DMS153 treated with DMSO at 0.1 percent for 48 hours (cell line): ENCODE data around the gene PLN.
A peak's percentile ranks its signal among the peaks of the same experiment; 100 is the strongest.

Experiments
- DNase-seq: peaks from one replicate; lab custom pipeline; 2025; ENCODE audit not compliant: unreplicated experiment; lab: John Stamatoyannopoulos, UW

Gene PLN

GRCh38 chr6:118536478-118536877, 11.6 kb upstream of the PLN start:
- no peak for DNase-seq

- DNase-seq = no peak
These were observed 10.5 kb upstream of the PLN start for GRCh38 chr6:118537574-118537973.

DNA sequence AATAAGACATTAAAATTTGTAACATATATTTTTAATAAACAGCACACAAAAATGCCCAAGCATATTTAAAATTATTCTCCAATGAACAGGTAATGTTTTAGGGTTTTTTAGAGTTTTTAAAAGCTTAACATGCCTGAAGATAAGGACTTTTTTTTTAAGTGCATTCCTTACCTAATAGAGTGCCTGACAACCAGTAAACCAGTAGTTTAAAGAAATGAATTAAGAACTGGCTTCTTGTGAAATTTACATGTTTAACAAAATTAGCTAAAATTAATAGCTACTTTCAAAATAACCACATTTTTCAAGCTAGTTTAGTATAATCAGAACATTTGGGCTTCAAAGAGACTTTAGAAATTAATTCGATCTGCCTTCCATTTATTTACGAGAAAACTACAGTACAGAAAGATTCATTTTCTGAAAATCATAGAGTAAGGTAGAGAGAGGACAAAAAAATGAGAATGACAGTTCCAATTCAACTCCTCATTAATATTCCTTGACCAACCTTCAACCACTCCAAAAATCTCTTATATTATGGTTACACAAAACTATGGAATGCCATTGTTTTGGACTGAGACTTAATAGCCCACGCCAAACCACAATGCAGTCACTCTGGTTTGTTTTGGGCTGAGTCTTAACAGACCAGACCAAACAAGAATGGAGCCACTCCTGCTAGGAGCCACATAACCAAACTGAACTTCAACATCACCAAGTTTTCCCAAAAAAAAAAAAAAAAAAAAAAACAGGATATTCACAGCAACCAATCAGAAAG, 5.7 kb upstream of the PLN start:
- no peak for DNase-seq

DNA sequence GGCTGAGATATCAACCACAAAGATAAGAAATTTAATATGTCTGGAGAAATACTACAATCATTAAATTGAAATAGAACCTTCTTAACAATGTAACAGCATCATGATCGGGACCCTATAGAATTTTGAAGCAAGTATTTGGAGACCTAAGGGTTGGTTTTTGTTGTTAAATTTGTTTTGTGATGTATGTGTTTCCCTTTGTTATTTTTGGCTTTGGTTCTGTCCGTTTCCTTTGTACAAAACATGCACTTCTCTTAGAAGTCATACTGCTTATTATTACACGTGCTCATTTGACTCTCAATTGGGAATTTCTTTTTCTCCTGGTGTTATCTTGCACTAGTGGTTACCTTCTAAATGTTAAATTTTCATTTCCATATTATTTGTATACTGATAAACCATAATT, 4.0 kb upstream of the PLN start:
- no peak for DNase-seq

DNA sequence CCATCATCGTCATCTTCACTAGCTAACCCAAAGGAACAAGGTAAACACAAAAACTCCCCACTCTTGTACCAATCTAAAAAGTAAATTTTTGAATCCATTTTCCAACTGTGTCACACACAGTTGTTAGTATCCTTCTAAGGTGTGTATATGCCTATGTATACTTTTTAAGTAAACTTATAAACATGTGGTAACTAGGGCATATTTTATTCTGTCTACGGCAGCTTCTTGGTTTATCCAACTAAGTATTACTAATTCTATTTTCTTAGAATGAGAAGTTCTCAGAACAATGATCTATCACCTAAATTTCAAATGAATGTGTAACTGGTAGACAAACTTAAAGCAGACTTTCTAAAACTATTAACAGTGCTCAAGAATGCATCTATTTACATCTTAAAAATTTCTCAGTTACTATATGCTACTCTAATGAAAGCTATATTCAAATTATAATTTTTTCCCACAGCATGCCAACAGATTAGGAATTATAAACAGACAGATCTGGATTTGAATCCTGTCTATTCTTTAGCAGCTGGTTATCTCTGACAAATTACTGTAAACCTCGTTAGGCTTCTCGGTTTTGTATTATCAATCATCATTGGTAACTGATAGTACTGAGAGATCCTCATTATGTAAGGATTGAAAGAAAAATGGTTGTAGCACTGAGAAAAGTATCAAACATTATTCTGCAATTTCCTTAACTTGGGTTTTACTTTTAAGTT, 1.8 kb upstream of the PLN start:
- DNase-seq = no peak

GRCh38 chr6:118546880-118547218, 1.2 kb upstream of the PLN start:
- DNase-seq = no peak

DNA sequence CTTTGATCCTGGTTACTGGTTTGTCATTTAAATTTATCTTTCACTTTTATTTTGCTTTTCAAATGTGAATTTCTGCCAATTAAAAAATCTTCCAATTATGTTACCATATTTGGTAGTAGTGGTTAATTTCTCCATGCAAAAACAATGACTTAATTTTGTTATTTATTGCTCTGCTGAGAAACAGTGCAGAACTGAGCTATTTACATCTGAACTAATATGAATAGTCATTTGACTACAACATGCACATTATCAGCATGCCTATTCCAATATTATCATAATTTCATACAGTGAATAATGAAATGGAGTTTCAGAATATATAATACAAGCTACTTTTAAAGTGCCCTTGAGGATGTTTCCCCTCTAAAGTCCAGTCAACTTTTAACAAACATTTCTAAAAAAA, 517 bp downstream of the PLN start:
- no peak for DNase-seq

DNA sequence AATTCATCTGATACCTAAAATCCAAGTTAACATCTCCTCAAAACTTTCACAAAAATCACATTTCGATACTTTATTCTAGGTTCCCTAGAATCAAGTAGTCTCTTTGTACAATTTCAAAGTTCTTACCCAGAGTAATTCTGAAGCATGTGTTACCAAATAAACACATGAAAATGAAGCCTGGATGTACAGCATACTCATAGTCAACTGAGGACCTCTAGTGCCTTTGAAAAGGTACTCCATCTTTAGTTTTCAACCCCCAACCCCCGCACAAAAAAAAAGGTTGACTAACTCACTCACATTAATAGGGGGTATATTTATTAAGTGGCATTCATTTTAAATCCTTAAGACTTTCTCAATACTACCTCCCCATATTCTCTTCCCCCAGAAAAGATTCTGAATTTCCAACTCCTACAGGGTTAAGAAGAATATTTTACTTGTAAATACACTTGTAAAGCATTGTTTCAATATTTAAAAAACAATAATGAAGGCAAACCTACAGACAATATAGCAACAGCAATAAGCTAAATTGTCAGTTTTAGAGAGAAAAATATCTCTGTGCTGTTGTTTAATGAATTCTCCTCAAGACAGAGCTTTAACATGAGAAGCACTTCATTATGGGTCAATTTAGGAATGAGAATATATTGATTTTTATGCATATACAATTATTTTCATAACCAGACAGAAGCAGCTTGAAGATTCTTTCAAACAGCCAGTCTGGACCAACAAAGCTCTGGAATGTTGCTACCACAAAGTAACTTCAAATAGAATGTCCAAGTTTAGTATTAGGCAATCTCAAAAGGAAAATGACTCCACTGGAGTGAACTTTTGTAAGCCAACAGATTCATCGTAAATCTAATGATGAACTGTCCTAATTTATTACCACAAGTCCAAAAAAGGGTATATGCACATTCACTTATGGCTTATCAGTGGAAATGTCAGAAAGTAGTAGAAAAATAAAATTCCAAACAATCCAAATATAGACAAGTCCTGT, 3.3 kb downstream of the PLN start:
- DNase-seq = peak; percentile 27

DNA sequence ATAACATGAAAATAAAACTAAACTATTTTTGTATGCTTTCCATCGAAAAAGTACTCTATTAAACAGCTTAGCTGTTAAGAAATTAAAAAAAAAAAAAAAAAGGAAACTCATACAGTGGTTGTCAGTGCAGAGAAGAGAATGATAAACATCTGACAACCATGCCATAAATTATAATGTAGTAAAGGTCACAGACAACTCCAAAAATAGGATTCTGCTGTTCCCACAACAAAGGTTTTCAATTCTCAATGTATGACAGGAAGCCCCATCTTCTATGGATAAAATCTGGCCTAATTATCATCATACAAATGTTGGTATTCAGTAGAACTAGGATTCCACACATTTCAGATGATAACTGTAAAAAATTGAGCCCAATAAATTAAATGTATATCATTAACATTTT, 5.0 kb downstream of the PLN start:
- DNase-seq = no peak

GRCh38 chr6:118554698-118555097, 6.6 kb downstream of the PLN start:
- no peak for DNase-seq

DNA sequence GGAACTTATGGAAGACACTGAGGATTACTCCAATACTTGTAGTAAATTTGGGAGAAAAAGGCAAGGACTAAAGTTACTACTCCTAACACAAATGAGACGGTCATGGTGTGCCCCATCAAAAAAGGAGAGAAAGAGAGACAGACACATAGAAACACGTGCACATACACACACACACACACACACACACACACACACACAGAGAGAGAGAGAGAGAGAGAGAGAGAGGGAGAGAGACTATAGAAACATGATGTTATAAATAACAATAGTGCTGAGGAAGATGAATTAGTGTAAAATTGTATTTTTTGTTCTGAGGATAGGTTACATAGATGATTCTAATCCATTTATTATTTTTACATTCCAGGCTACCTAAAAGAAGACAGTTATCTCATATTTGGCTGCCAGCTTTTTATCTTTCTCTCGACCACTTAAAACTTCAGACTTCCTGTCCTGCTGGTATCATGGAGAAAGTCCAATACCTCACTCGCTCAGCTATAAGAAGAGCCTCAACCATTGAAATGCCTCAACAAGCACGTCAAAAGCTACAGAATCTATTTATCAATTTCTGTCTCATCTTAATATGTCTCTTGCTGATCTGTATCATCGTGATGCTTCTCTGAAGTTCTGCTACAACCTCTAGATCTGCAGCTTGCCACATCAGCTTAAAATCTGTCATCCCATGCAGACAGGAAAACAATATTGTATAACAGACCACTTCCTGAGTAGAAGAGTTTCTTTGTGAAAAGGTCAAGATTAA, 10.5 kb downstream of the PLN start:
- DNase-seq = no peak

DNA sequence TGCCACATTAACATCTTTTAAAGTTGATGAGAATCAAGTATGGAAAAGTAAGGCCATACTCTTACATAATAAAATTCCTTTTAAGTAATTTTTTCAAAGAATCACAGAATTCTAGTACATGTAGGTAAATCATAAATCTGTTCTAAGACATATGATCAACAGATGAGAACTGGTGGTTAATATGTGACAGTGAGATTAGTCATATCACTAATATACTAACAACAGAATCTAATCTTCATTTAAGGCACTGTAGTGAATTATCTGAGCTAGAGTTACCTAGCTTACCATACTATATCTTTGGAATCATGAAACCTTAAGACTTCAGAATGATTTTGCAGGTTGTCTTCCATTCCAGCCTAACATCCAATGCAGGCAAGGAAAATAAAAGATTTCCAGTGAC, 11.6 kb downstream of the PLN start:
- no peak for DNase-seq

DNA sequence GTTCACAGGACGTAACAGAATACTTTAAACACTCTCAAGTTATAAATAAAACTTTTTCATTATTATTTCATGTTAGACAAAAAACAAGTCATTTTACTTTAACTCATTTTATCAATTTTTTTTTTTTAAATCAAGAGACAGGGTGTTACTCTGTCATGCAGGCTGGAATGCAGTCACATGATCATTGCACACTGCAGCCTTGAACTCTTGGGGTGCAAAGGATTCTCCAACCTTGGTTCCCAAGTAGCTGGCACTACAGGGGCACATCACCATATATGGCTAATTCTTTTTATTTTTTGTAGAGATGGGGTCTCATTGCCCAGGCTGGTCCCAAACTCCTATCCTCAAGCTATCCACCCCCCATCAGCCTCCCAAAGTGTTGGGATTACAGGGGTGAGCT, 14.2 kb downstream of the PLN start:
- DNase-seq = no peak

- DNase-seq = no peak
These were observed 14.9 kb downstream of the PLN start for GRCh38 chr6:118562959-118563358.

DNA sequence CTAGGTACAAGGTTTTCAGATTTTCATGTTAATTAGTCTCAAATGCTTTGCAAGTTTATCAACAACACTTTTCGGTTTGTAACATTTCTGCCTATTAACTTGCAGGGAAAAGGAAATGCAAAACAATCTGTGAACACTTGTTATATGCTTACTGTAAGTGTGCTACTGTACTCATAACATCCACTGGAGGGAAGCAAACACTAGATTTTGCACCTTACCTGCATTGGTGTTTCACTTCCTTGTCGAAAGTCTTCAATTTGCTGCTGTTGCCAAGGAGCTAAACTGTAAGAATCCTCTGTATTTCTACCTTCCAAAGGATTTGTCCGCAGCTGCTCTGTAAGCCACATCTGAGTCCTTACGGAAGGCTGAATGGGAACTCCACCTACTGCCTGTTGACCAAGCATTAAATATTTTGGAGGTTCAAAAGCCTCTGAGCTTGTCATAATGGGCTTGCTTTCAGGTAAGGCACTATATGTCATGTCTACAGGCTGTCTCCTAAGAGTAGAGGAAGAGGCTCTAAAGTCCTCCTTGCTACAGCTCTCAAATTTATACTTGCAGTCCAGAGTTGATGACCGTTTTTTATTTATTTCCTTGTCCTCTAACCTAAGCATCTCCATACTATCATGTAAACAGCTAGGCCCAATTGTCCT, 17.3 kb downstream of the PLN start:
- peak; percentile 34 for DNase-seq

- DNase-seq = no peak
These were observed 19.9 kb downstream of the PLN start for GRCh38 chr6:118567974-118568373.

- no peak for DNase-seq
These were observed 21.4 kb downstream of the PLN start for GRCh38 chr6:118569498-118569897.

GRCh38 chr6:118571121-118571520, 23.0 kb downstream of the PLN start:
- no peak for DNase-seq

DNA sequence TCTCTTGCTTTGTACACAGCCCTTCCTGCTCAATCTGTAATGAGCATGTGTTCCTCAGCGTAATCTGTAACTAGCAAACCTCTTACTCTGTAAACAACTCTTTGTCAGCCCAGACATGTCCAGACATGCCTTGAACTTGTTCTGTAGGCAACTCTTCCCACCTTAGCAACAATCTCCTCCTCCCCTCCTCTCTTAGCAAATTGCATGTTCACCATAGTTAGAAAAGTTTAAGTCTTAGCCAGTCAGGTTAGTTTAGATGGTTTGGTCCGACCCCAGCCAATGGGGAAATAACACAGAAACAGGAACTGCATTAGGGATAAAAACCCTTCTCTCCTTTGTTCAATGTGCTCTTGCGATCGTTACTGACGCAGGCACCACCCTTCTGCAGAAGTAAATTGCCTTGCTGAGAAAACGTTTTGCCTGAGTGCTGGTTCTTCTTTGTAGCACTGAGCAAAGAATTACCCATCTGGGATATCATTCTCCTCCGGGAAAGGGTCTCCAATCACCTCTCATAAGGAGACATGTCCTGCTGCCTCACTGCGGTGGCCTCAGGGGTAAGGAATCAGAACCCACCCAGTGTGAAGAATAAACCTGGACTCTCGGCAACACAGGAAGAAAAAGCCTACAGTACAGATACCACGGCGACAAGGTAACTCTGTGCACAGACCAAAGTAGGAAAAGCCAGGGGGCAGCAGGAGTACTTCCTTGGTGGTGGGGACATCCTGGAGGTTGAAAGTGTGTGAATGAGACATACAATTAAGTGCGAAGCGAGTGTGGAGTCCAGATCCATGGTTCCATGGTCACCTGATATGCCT, 26.2 kb downstream of the PLN start:
- no peak for DNase-seq

DNA sequence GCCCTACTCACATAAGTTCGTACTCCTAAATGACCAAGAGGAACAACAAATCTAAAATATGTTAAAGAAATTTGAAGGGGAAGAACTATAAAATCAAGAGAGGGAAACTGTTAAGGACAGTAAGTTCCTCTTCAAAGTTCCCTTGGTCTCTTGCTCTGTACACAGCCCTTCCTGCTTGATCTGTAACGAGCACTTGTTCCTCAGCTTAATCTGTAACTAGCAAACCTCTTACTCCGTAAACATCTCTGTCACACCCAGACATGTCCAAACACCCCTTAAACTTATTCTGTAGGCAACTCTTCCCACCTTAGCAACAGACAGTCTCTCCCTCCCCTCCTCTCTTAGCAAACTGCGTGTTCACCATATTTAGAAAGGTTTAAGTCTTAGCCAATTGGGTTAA, 29.9 kb downstream of the PLN start:
- no peak for DNase-seq
